A375 (cell line): Measurements from ENCODE around the gene ADARB1. TPM values are rescaled to one million over a fixed set of nuclear protein-coding genes. Genes with fewer than 3 reads are reported as not detected.

Experiments
- total RNA-seq: library from RNA; depleted of rRNA; stranded (reverse); fragments of >200 nt; shearing (Covaris generic); gene quantifications from 2 replicates; pipeline ENCODE4 v1.2.3, GENCODE V29; 2014; rRNA removed

ADARB1 gene
- total RNA-seq: 8.6 and 11.6 TPM in 2 replicates

GRCh38 chr21:45074048-45074817, at the start of gene ADARB1:
TSS of gene ADARB1 (plus strand) at chr21:45074580. CDS start at chr21:45171657, 97,077 bp downstream.

Other genes with a start within 250 kb of the ADARB1 start
- gene PTTG1IP, start 200.9 kb upstream of the ADARB1 start, total RNA-seq: 94.1 and 99.0 TPM in 2 replicates
- gene ITGB2, start 153.7 kb upstream of the ADARB1 start, total RNA-seq: 1.7 and 1.8 TPM in 2 replicates
- gene SLX9, start 134.6 kb upstream of the ADARB1 start, total RNA-seq: 40.7 and 46.2 TPM in 2 replicates
- 21.7 and 24.9 TPM in 2 replicates for gene POFUT2, start 213.3 kb downstream of the ADARB1 start, total RNA-seq